ENCODE results near the gene NAPG. TPM values are rescaled to one million over a fixed set of nuclear protein-coding genes. Genes with fewer than 3 reads are reported as not detected.
"Not testable (repeated sequence)": the region's sequence is repeated elsewhere in the genome, so short reads cannot be mapped to it uniquely, and the experiment has no call there.

Gene NAPG
- total and polyA plus RNA-seq, 4 donors: 12.7 to 37.4 (median 26.2) TPM

- no peak overlapping the region for H3K9ac ChIP-seq (ENCODE audit: insufficient read depth in 1 of 2, low read length in 2 of 2)
- TF ChIP-seq CTCF (IDR thresholded peaks at IDR 0.05; ENCODE audit: control extremely low read depth, extremely low read depth): no peak
- no peak for ATAC-seq (ENCODE audit: insufficient read depth, low FRiP score)
- DNase-seq: no peak
- H3K9me3 ChIP-seq (ENCODE audit: control insufficient read depth in 4 of 4, insufficient read depth in 3 of 4, low read length in 3 of 4): peaks cover 0 to 10% (median 5%) of the 10 kb centered on the region in 4 donors
- WGBS, 2 donors: 90 to 95% methylated on average over 1 of the region's 1 CpG
- no peaks in the 10 kb centered on the region for H3K36me3 ChIP-seq (ENCODE audit: control insufficient read depth in 4 of 4, insufficient read depth in 4 of 4, low read length in 4 of 4)
- H3K27me3 ChIP-seq (ENCODE audit: control insufficient read depth in 3 of 3, insufficient read depth in 3 of 3, low read length in 2 of 3): no peaks in the 10 kb centered on the region
- no peaks in the 10 kb centered on the region for H3K4me1 ChIP-seq (ENCODE audit: control insufficient read depth in 5 of 5, insufficient read depth in 5 of 5, low read length in 5 of 5)
- H3K27ac ChIP-seq (ENCODE audit: low read depth in 1 of 2, low read length in 1 of 2): no peak overlapping the region
- H3K4me3 ChIP-seq: no peak overlapping the region
Measured at GRCh38 chr18:10504723-10505122, 21.1 kb upstream of the NAPG start.

DNA sequence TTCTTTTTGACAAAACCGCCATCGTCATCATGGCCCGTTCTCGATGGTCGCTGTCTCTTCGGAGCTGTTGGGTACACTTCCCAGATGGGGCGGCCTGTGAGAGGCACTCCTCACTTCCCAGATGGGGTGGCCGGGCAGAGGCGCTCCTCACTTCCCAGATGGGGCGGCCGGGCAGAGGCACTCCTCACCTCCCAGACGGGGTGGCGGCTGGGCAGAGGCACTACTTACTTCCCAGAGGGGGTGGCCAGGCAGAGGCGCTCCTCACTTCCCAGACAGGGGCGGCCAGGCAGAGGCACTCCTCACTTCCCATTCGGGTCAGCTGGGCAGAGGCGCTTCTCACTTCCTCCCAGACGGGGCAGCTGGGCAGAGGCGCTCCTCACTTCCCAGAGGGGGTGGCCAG lies 19.9 kb upstream of the NAPG start:
- not testable (repeated sequence) for H3K4me1 ChIP-seq (ENCODE audit: control insufficient read depth in 5 of 5, insufficient read depth in 5 of 5, low read length in 5 of 5); DNase-seq; H3K9ac ChIP-seq (ENCODE audit: insufficient read depth in 1 of 2, low read length in 2 of 2); ATAC-seq (ENCODE audit: insufficient read depth, low FRiP score); H3K9me3 ChIP-seq (ENCODE audit: control insufficient read depth in 4 of 4, insufficient read depth in 3 of 4, low read length in 3 of 4); H3K27ac ChIP-seq (ENCODE audit: low read depth in 1 of 2, low read length in 1 of 2); H3K4me3 ChIP-seq; H3K36me3 ChIP-seq (ENCODE audit: control insufficient read depth in 4 of 4, insufficient read depth in 4 of 4, low read length in 4 of 4); H3K27me3 ChIP-seq (ENCODE audit: control insufficient read depth in 3 of 3, insufficient read depth in 3 of 3, low read length in 2 of 3)
- 92 to 93% methylated on average over 16 to 19 of the region's 19 CpGs for WGBS, 2 donors

GRCh38 chr18:10508591-10508990 lies 17.2 kb upstream of the NAPG start:
- Histone ChIP-seq H3K9me3 (ENCODE audit: control insufficient read depth in 4 of 4, insufficient read depth in 3 of 4, low read length in 3 of 4) (peaks cover 0 to 10% (median 5%) of the 10 kb centered on the region in 4 donors), H3K4me1 (ENCODE audit: control insufficient read depth in 5 of 5, insufficient read depth in 5 of 5, low read length in 5 of 5) (peaks cover 0 to 10% (median 0%) of the 10 kb centered on the region in 5 donors), H3K36me3 (ENCODE audit: control insufficient read depth in 4 of 4, insufficient read depth in 4 of 4, low read length in 4 of 4) (no peaks in the 10 kb centered on the region), H3K4me3 (no peak overlapping the region), H3K27me3 (ENCODE audit: control insufficient read depth in 3 of 3, insufficient read depth in 3 of 3, low read length in 2 of 3) (no peaks in the 10 kb centered on the region), H3K27ac (ENCODE audit: low read depth in 1 of 2, low read length in 1 of 2) (no peak overlapping the region), H3K9ac (ENCODE audit: insufficient read depth in 1 of 2, low read length in 2 of 2) (no peak overlapping the region)
- no peak for TF ChIP-seq CTCF (IDR thresholded peaks at IDR 0.05; ENCODE audit: control extremely low read depth, extremely low read depth)
- no peak for ATAC-seq (ENCODE audit: insufficient read depth, low FRiP score)
- peak in 1 of 3 donors; percentile 31 for DNase-seq

DNA sequence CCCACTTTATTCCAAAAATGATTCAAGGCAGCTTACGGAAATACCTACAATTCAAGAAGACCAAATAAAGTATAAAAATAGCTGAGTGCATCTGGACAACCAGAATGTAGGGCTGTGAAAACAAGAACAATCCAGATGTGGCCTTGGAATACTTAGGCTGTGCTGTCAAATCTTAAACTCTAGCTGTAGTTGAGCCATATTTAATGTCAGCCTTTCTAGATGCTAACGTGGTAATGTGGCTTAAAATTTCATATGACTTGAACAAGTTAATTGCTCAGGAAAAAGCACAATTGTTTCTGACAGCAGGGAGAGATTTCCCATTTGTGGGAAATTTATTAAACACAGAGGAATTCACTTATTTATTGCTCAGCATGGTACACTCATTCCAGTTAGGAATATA lies 14.6 kb upstream of the NAPG start:
- Histone ChIP-seq H3K9me3 (ENCODE audit: control insufficient read depth in 4 of 4, insufficient read depth in 3 of 4, low read length in 3 of 4) (peaks cover 0 to 10% (median 5%) of the 10 kb centered on the region in 4 donors), H3K36me3 (ENCODE audit: control insufficient read depth in 4 of 4, insufficient read depth in 4 of 4, low read length in 4 of 4) (no peaks in the 10 kb centered on the region), H3K4me1 (ENCODE audit: control insufficient read depth in 5 of 5, insufficient read depth in 5 of 5, low read length in 5 of 5) (peaks cover 0 to 22% (median 5%) of the 10 kb centered on the region in 5 donors), H3K27ac (ENCODE audit: low read depth in 1 of 2, low read length in 1 of 2) (no peak overlapping the region), H3K4me3 (no peak overlapping the region), H3K27me3 (ENCODE audit: control insufficient read depth in 3 of 3, insufficient read depth in 3 of 3, low read length in 2 of 3) (no peaks in the 10 kb centered on the region), H3K9ac (ENCODE audit: insufficient read depth in 1 of 2, low read length in 2 of 2) (no peak overlapping the region)
- TF ChIP-seq CTCF (IDR thresholded peaks at IDR 0.05; ENCODE audit: control extremely low read depth, extremely low read depth): no peak
- ATAC-seq (ENCODE audit: insufficient read depth, low FRiP score) (no peak), DNase-seq (no peak)
- WGBS, 2 donors: 88 to 94% methylated on average over 2 of the region's 2 CpGs
